DOHH2 (cell line): ENCODE measurements around the gene PRKN.

Experiments used
- H3F3A ChIP-seq: fragments of 200-600 bp; sonication (generic), shearing (Covaris generic); 2 replicates; pipeline ENCODE4 v1.6.0; 2016; ENCODE audit warnings: antibody characterized with exemption, mild to moderate bottlenecking; ENCODE audit not compliant: control insufficient read depth, insufficient read depth
- H3K27ac ChIP-seq: fragments of 200-600 bp; sonication (generic); 2 replicates; pipeline ENCODE4 v1.5.1; 2014; ENCODE audit warnings: low read depth, mild to moderate bottlenecking, low read length, moderate library complexity
- H3K27me3 ChIP-seq: fragments of 200-600 bp; sonication (generic); 2 replicates; pipeline ENCODE4 v1.6.1; 2014; ENCODE audit warnings: mild to moderate bottlenecking, low read length, mixed read lengths; ENCODE audit not compliant: control insufficient read depth
- H3K36me3 ChIP-seq: fragments of 200-600 bp; sonication (generic); 2 replicates; pipeline ENCODE4 v1.6.1; 2014; ENCODE audit warnings: mild to moderate bottlenecking, low read length, moderate library complexity, mixed read lengths; ENCODE audit not compliant: control insufficient read depth
- H3K4me1 ChIP-seq: fragments of 200-600 bp; sonication (generic); 2 replicates; pipeline ENCODE4 v1.6.1; 2014; ENCODE audit warnings: mild to moderate bottlenecking, low read length, mixed read lengths; ENCODE audit not compliant: control insufficient read depth
- H3K4me2 ChIP-seq: fragments of 200-600 bp; sonication (generic); 2 replicates; pipeline ENCODE4 v1.6.0; 2014; ENCODE audit warnings: mild to moderate bottlenecking, low read length, moderate library complexity
- H3K4me3 ChIP-seq: fragments of 200-600 bp; sonication (generic); 2 replicates; pipeline ENCODE4 v1.5.1; 2014; ENCODE audit warnings: mild to moderate bottlenecking, low read length, mixed read lengths
- H3K79me2 ChIP-seq: fragments of 200-600 bp; sonication (generic); 2 replicates; pipeline ENCODE4 v1.6.1; 2014; ENCODE audit warnings: mild to moderate bottlenecking, low read length, mixed read lengths; ENCODE audit not compliant: control insufficient read depth
- H3K9me2 ChIP-seq: fragments of 200-600 bp; sonication (generic); replicated peaks from 2 replicates; pipeline ENCODE4 v1.6.1; 2014; ENCODE audit warnings: mild to moderate bottlenecking, low read length, mixed read lengths; ENCODE audit not compliant: control insufficient read depth
- H3K9me3 ChIP-seq: fragments of 200-600 bp; sonication (generic); 2 replicates; pipeline ENCODE4 v1.6.1; 2014; ENCODE audit warnings: antibody characterized with exemption, low read length, mixed read lengths; ENCODE audit not compliant: control insufficient read depth, insufficient read depth
- H4K20me1 ChIP-seq: fragments of 200-600 bp; sonication (generic); 2 replicates; pipeline ENCODE4 v1.6.0; 2014; ENCODE audit warnings: low read depth, mild to moderate bottlenecking, antibody characterized with exemption, low read length, moderate library complexity; ENCODE audit not compliant: control insufficient read depth, insufficient read depth
- EZH2phosphoT487 ChIP-seq: fragments of 200-600 bp; sonication (generic); IDR thresholded peaks from 2 replicates; pipeline ENCODE4 v1.6.1; 2017; ENCODE audit warnings: borderline replicate concordance, mild to moderate bottlenecking, antibody characterized with exemption, low read length, moderate library complexity, mixed read lengths
- TF ChIP-seq, protein P1 (sequence below): fragments of 200-600 bp; sonication (generic); IDR thresholded peaks from one replicate; pipeline ENCODE4 v1.5.1; 2014; ENCODE audit warnings: antibody characterized with exemption, mild to moderate bottlenecking, low read depth, low read length; ENCODE audit not compliant: poor library complexity, severe bottlenecking

The PRKN gene

DNA sequence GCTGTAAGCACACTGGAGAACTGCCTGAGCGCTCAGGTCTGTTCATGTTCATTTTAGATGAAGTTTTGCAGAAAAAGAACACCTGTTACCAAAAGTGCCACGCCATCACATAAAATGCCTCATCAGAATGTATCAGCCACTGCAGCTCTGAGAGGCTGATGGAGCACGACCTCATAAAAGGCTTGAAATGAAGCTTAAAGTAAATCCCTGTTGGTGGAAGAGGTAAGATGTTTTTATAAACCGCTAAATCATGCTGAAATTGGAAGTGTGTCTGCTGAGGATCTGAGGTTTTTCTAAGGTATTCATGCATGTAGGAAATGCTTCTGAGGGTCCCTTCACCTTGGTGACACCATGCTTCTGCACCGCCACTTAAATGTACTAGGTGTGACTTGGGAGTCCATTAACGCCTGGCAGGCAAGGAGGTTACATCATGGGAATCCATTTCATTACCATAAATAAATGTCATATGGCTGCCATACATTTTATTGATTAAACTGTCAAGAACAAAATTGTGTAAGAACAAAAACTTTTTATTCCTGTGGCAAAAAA, 1090.6 kb downstream of the PRKN start:
- H3K9me3 ChIP-seq: no peaks in the 10 kb centered on the region
- no peaks in the 10 kb centered on the region for H3K36me3 ChIP-seq
- TF ChIP-seq EZH2phosphoT487: no peak
- TF ChIP-seq, protein P1, sequence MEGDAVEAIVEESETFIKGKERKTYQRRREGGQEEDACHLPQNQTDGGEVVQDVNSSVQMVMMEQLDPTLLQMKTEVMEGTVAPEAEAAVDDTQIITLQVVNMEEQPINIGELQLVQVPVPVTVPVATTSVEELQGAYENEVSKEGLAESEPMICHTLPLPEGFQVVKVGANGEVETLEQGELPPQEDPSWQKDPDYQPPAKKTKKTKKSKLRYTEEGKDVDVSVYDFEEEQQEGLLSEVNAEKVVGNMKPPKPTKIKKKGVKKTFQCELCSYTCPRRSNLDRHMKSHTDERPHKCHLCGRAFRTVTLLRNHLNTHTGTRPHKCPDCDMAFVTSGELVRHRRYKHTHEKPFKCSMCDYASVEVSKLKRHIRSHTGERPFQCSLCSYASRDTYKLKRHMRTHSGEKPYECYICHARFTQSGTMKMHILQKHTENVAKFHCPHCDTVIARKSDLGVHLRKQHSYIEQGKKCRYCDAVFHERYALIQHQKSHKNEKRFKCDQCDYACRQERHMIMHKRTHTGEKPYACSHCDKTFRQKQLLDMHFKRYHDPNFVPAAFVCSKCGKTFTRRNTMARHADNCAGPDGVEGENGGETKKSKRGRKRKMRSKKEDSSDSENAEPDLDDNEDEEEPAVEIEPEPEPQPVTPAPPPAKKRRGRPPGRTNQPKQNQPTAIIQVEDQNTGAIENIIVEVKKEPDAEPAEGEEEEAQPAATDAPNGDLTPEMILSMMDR: no peak
- no peaks in the 10 kb centered on the region for H3K9me2 ChIP-seq
- no peaks in the 10 kb centered on the region for H4K20me1 ChIP-seq
- no peak overlapping the region for H3K27ac ChIP-seq
- H3K4me1 ChIP-seq: no peaks in the 10 kb centered on the region
- H3F3A ChIP-seq: no peaks in the 10 kb centered on the region
- H3K79me2 ChIP-seq: no peaks in the 10 kb centered on the region
- no peak overlapping the region for H3K4me2 ChIP-seq
- H3K27me3 ChIP-seq: no peaks in the 10 kb centered on the region
- no peak overlapping the region for H3K4me3 ChIP-seq

DNA sequence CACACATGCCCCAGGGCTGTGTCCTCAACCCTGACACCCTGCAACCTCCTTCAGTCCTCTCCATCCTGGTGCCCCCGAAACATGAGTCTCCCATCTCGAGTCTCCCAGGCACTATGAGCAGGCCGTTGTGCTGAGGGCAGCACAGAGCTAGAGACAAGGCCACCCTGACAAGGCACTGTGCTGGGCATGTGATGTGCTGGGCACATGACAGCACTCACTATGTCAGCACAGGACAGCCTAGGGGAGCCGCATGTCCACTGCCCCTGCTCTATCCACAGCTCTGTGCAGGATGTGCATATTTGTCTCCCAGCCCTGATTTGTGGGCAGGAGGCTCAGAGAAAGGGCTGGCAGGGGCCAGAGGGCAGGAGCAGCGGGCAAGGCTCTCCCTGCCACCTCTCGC, 1091.6 kb downstream of the PRKN start:
- no peaks in the 10 kb centered on the region for H3K9me3 ChIP-seq
- H3K79me2 ChIP-seq: no peaks in the 10 kb centered on the region
- no peaks in the 10 kb centered on the region for H3K9me2 ChIP-seq
- no peak overlapping the region for H3K27ac ChIP-seq
- H3K4me2 ChIP-seq: no peak overlapping the region
- no peaks in the 10 kb centered on the region for H3F3A ChIP-seq
- TF ChIP-seq, protein P1: no peak
- TF ChIP-seq EZH2phosphoT487: no peak
- no peaks in the 10 kb centered on the region for H3K4me1 ChIP-seq
- H4K20me1 ChIP-seq: no peaks in the 10 kb centered on the region
- no peaks in the 10 kb centered on the region for H3K36me3 ChIP-seq
- no peak overlapping the region for H3K4me3 ChIP-seq
- no peaks in the 10 kb centered on the region for H3K27me3 ChIP-seq

- Histone ChIP-seq H3K4me2 (no peak overlapping the region), H4K20me1 (no peaks in the 10 kb centered on the region), H3F3A (no peaks in the 10 kb centered on the region), H3K36me3 (no peaks in the 10 kb centered on the region), H3K27ac (no peak overlapping the region), H3K9me3 (no peaks in the 10 kb centered on the region), H3K27me3 (no peaks in the 10 kb centered on the region), H3K79me2 (no peaks in the 10 kb centered on the region), H3K9me2 (no peaks in the 10 kb centered on the region), H3K4me1 (no peaks in the 10 kb centered on the region), H3K4me3 (no peak overlapping the region)
- TF ChIP-seq, protein P1: no peak
- no peak for TF ChIP-seq EZH2phosphoT487
Measured at GRCh38 chr6:161634916-161635315, 1092.7 kb downstream of the PRKN start.
